H1 (cell line): ENCODE measurements around the gene RBM42. TPM values are rescaled to one million over a fixed set of nuclear protein-coding genes. Genes with fewer than 3 reads are reported as not detected.

Experiments used
- CTCF ChIA-PET: fragments of 300-600 bp; sonication (Branson Sonifier 250); formaldehyde crosslinking; loops from one replicate; lab custom pipeline; 2021; ENCODE audit not compliant: partially characterized antibody; lab: Charles Lee
- POLR2A ChIA-PET: fragments of 300-600 bp; sonication (Branson Sonifier 250); formaldehyde crosslinking; loops from one replicate; lab custom pipeline; 2021; ENCODE audit warnings: inconsistent platforms; ENCODE audit not compliant: partially characterized antibody; lab: Charles Lee
- DNase-seq, 2 experiments: peaks; one replicate each; pipeline versions ENCODE4 v3.0.0 to v3.0.0-alpha.2; 2010 to 2022; ENCODE audit warnings: low spot score in 2 of 2, low read depth in 1 of 2, mixed read lengths in 1 of 2
- FAIRE-seq: peaks from 2 replicates; lab custom pipeline; 2011; peaks lifted over from hg19 to GRCh38; lab: Jason Lieb, UNC
- H2AFZ ChIP-seq: 2 replicates; pipeline ENCODE4 v1.8.1; 2012; ENCODE audit warnings: low read length, inconsistent platforms
- H2AK5ac ChIP-seq: 2 replicates; pipeline ENCODE4 v1.6.1; 2013; ENCODE audit warnings: low read depth, low read length
- H2BK120ac ChIP-seq: replicated peaks from 2 replicates; pipeline ENCODE3; 2013; ENCODE audit warnings: low read depth, low read length, inconsistent platforms
- H2BK12ac ChIP-seq: 2 replicates; pipeline ENCODE4 v1.6.1; 2013; ENCODE audit warnings: low read depth, low read length
- H2BK15ac ChIP-seq: 2 replicates; pipeline ENCODE4 v1.6.1; 2013; ENCODE audit warnings: low read length
- H2BK20ac ChIP-seq: 2 replicates; pipeline ENCODE4 v1.6.1; 2013; ENCODE audit warnings: low read length
- H2BK5ac ChIP-seq: 2 replicates; pipeline ENCODE4 v1.6.1; 2013; ENCODE audit warnings: low read depth, low read length
- H3K14ac ChIP-seq: 2 replicates; pipeline ENCODE4 v1.6.1; 2013; ENCODE audit warnings: inconsistent platforms; ENCODE audit not compliant: insufficient read length
- H3K18ac ChIP-seq: 2 replicates; pipeline ENCODE4 v1.6.1; 2013; ENCODE audit warnings: low read length; ENCODE audit errors: extremely low read depth
- H3K23ac ChIP-seq: 2 replicates; pipeline ENCODE4 v1.6.1; 2013; ENCODE audit warnings: inconsistent platforms; ENCODE audit not compliant: insufficient read length
- H3K23me2 ChIP-seq: 2 replicates; pipeline ENCODE4 v1.6.1; 2013; ENCODE audit warnings: low read depth, low read length
- H3K27ac ChIP-seq: 2 replicates; pipeline ENCODE4 v1.6.1; 2011; ENCODE audit warnings: low read depth, low read length, inconsistent platforms
- H3K27me3 ChIP-seq, 4 experiments: replicated peaks in 1 of 4; 1 replicate in 1 of 4; 2 replicates in 3 of 4; pipeline versions ENCODE4 v1.6.1 to v1.8.1; 2011 to 2013; ENCODE audit warnings: low read length in 3 of 4, mild to moderate bottlenecking in 3 of 4, inconsistent platforms in 2 of 4, mixed read lengths in 2 of 4, moderate library complexity in 1 of 4; ENCODE audit not compliant: control insufficient read depth in 3 of 4, insufficient read depth in 3 of 4; ENCODE audit errors: extremely low read depth in 1 of 4
- H3K36me3 ChIP-seq, 4 experiments: 2 replicates each; pipeline versions ENCODE4 v1.6.1 to v1.8.1; 2011 to 2013; ENCODE audit warnings: mild to moderate bottlenecking in 4 of 4, low read length in 3 of 4, moderate library complexity in 2 of 4, control low read depth in 1 of 4, inconsistent platforms in 1 of 4; ENCODE audit not compliant: insufficient read depth in 4 of 4, control insufficient read depth in 2 of 4
- H3K4ac ChIP-seq: replicated peaks from 2 replicates; pipeline ENCODE3; 2013; ENCODE audit warnings: low read length, low read depth, mixed read lengths, inconsistent platforms; ENCODE audit not compliant: insufficient read length
- H3K4me1 ChIP-seq, 4 experiments: replicated peaks in 1 of 4; 1 replicate in 1 of 4; 2 replicates in 3 of 4; pipeline versions ENCODE4 v1.6.1 to v1.8.1; 2011 to 2013; ENCODE audit warnings: low read length in 3 of 4, inconsistent platforms in 2 of 4, mixed read lengths in 1 of 4; ENCODE audit not compliant: insufficient read depth in 4 of 4, control insufficient read depth in 3 of 4
- H3K4me2 ChIP-seq, 2 experiments: 2 replicates each; pipeline versions ENCODE4 v1.6.1 to v1.8.1; 2011 to 2013; ENCODE audit warnings: low read depth in 2 of 2, low read length in 2 of 2, control low read depth in 1 of 2, inconsistent platforms in 1 of 2, mild to moderate bottlenecking in 1 of 2; ENCODE audit not compliant: insufficient read depth in 1 of 2
- H3K4me3 ChIP-seq, 4 experiments: fragments of 200-600, 300-600 bp in 1 of 4; sonication (generic), shearing (Covaris generic), sonication (Bioruptor Twin) in 1 of 4; 2 replicates each; pipeline versions ENCODE4 v1.5.1 to v1.8.1; 2011 to 2016; ENCODE audit warnings: low read length in 4 of 4, low read depth in 3 of 4, control low read depth in 2 of 4, inconsistent platforms in 2 of 4, mild to moderate bottlenecking in 2 of 4, mixed read lengths in 1 of 4, moderate library complexity in 1 of 4; ENCODE audit not compliant: insufficient read depth in 2 of 4; ENCODE audit errors: extremely low read depth in 1 of 4
- H3K56ac ChIP-seq: replicated peaks from 2 replicates; pipeline ENCODE3; 2013; ENCODE audit warnings: low read depth, mild to moderate bottlenecking, mixed read lengths, low read length, inconsistent platforms; ENCODE audit not compliant: insufficient read length
- H3K79me1 ChIP-seq: 2 replicates; pipeline ENCODE4 v1.6.1; 2013; ENCODE audit warnings: low read depth, low read length, control low read depth
- H3K79me2 ChIP-seq, 2 experiments: 2 replicates each; pipeline versions ENCODE4 v1.6.1 to v1.8.1; 2012 to 2013; ENCODE audit warnings: low read length in 2 of 2, mild to moderate bottlenecking in 2 of 2, inconsistent platforms in 1 of 2; ENCODE audit not compliant: insufficient read depth in 2 of 2, control insufficient read depth in 1 of 2
- H3K9ac ChIP-seq, 4 experiments: replicated peaks in 1 of 4; 1 replicate in 1 of 4; 2 replicates in 3 of 4; pipeline versions ENCODE4 v1.6.1 to v1.8.1; 2011 to 2013; ENCODE audit warnings: low read depth in 3 of 4, low read length in 3 of 4, control low read depth in 2 of 4, mild to moderate bottlenecking in 2 of 4, moderate library complexity in 2 of 4, inconsistent platforms in 1 of 4; ENCODE audit errors: extremely low read depth in 1 of 4
- H3K9me3 ChIP-seq, 2 experiments: 2 replicates each; pipeline versions ENCODE4 v1.6.1 to v1.8.1; 2012 to 2013; ENCODE audit warnings: mild to moderate bottlenecking in 2 of 2, moderate library complexity in 2 of 2, control low read depth in 1 of 2, inconsistent platforms in 1 of 2, low read depth in 1 of 2, low read length in 1 of 2, mixed read lengths in 1 of 2; ENCODE audit not compliant: insufficient read depth in 2 of 2
- H4K20me1 ChIP-seq, 2 experiments: replicated peaks in 1 of 2; 2 replicates each; pipeline versions ENCODE3 to v1.8.1; 2011 to 2013; ENCODE audit warnings: inconsistent platforms in 2 of 2, low read length in 2 of 2, mild to moderate bottlenecking in 1 of 2; ENCODE audit not compliant: insufficient read depth in 2 of 2, control insufficient read depth in 1 of 2
- H4K5ac ChIP-seq: 2 replicates; pipeline ENCODE4 v1.6.1; 2013; ENCODE audit warnings: low read length, low read depth, mixed read lengths, inconsistent platforms; ENCODE audit not compliant: insufficient read length
- H4K8ac ChIP-seq: 2 replicates; pipeline ENCODE4 v1.8.0; 2013; ENCODE audit warnings: mild to moderate bottlenecking, moderate library complexity, low read length, inconsistent platforms; ENCODE audit not compliant: insufficient read depth; ENCODE audit errors: extremely low read depth
- H4K91ac ChIP-seq: replicated peaks from 2 replicates; pipeline ENCODE3; 2013; ENCODE audit warnings: low read length, mixed read lengths, inconsistent platforms; ENCODE audit not compliant: insufficient read length
- GABPA ChIP-seq: IDR thresholded peaks from 2 replicates; pipeline ENCODE4 v1.6.1; 2011; ENCODE audit warnings: mild to moderate bottlenecking, low read length, moderate library complexity, borderline replicate concordance; ENCODE audit not compliant: insufficient read depth
- GTF2F1 ChIP-seq: IDR thresholded peaks from 2 replicates; pipeline ENCODE4 v1.6.1; 2012; ENCODE audit warnings: low read depth, low read length, improper control_type of control experiment, borderline replicate concordance
- KDM1A ChIP-seq: fragments of 200-600, 300-600 bp; sonication (generic); IDR thresholded peaks from 2 replicates; pipeline ENCODE4 v1.7.1; 2016; ENCODE audit warnings: mild to moderate bottlenecking, low read length, borderline replicate concordance
- RAD21 ChIP-seq, 2 experiments: IDR thresholded peaks in 1 of 2; conservative IDR thresholded peaks in 1 of 2; 2 replicates each; pipeline ENCODE4 v1.6.1; 2011; ENCODE audit warnings: low read depth in 2 of 2, low read length in 2 of 2, improper control_type of control experiment in 1 of 2, inconsistent platforms in 1 of 2, mild to moderate bottlenecking in 1 of 2, moderate library complexity in 1 of 2
- RBBP5 ChIP-seq: IDR thresholded peaks from 2 replicates; pipeline ENCODE4 v1.7.1; 2012; ENCODE audit warnings: low read depth, mild to moderate bottlenecking, inconsistent platforms, low read length, moderate library complexity, borderline replicate concordance
- SIRT6 ChIP-seq: IDR thresholded peaks from one replicate; pipeline ENCODE4 v1.7.1; 2012; ENCODE audit warnings: low read length, inconsistent platforms
- SP2 ChIP-seq: IDR thresholded peaks from 2 replicates; pipeline ENCODE4 v1.6.1; 2012; ENCODE audit warnings: mild to moderate bottlenecking, low read length, inconsistent platforms
- TAF1 ChIP-seq: IDR thresholded peaks from 2 replicates; pipeline ENCODE4 v1.6.1; 2011; ENCODE audit warnings: mild to moderate bottlenecking, low read depth, low read length
- WGBS, 2 experiments: shearing (Covaris generic) in 1 of 2; methylation state at CpG; one replicate each; pipeline versions ENCODE4 v1.1.6 to v1.1.7; 2013 to 2015; ENCODE audit warnings: low lambda C conversion rate in 2 of 2, mixed read lengths in 2 of 2, inconsistent platforms in 1 of 2, low coverage in 1 of 2, missing lambda C conversion rate in 1 of 2; ENCODE audit not compliant: insufficient replicate concordance in 2 of 2, insufficient coverage in 1 of 2, insufficient read length in 1 of 2; ENCODE audit errors: extremely low coverage in 1 of 2, missing lambda C conversion rate in 1 of 2; 5-methylcytosine and 5-hydroxymethylcytosine counted together
- polyA plus RNA-seq, 7 experiments: library from polyadenylated mRNA; depleted of rRNA in 3 of 7; stranded (reverse) in 5 of 7; unstranded in 2 of 7; fragments of >200 nt in 5 of 7; fragments of 200-250 nt in 2 of 7; gene quantifications; 1 replicate in 5 of 7; 2 replicates in 1 of 7; 4 replicates in 1 of 7; pipeline versions ENCODE4 v1.2.1 to v1.2.3, GENCODE V29; 2011 to 2013; ENCODE audit warnings: missing spikeins in 2 of 7, mixed read lengths in 2 of 7
- total RNA-seq: library from RNA; stranded (reverse); fragmentation: NEBNext Ultra II Directional; extraction: Animal tissue kit (Norgen Biotek cat#: 25700); gene quantifications from 2 replicates; pipeline ENCODE4 v1.2.1, GENCODE V29; 2021

RBM42 gene
- total and polyA plus RNA-seq, 2 of the 8 experiments (the other 6 are each of a cell fraction or from before 2014, with no cell fraction given) = 59.8 to 80.8 TPM

DNA sequence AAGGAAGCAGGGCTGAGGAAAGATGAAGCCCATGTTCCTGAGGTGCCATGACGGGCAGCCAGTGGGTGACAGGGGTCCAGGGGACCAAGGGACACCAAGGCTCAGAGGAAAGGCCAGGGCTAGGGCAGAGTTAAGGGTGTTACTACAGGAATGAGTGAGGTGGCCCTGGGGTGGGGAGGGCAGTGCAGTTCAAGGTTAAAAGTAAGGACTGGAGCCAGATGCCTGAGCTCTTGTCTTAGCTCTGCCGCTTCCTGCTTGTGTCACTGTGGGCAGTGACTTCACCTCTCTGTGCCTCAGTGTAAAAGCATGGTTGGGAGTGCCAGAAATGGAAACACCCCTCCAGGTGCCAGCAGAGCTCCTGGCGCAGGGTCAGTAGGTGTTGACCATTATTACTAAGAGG lies 7.8 kb downstream of the RBM42 start:
- no peak overlapping the region for H2BK15ac ChIP-seq
- no peak overlapping the region for H3K4me2 ChIP-seq
- no peak overlapping the region for H4K91ac ChIP-seq
- H2BK5ac ChIP-seq = no peak overlapping the region
- no peaks in the 10 kb centered on the region for H3K27me3 ChIP-seq
- H2BK12ac ChIP-seq = no peak overlapping the region
- peaks cover 4 to 12% (median 7%) of the 10 kb centered on the region in 4 experiments for H3K4me1 ChIP-seq
- H4K8ac ChIP-seq = no peak overlapping the region
- H3K9ac ChIP-seq = no peak overlapping the region
- no peak for FAIRE-seq
- no peak overlapping the region for H4K5ac ChIP-seq
- H3K79me2 ChIP-seq = no peaks in the 10 kb centered on the region
- peaks cover 0 to 6% of the 10 kb centered on the region in 2 experiments for H4K20me1 ChIP-seq
- ChIA-PET CTCF (interaction anchor here (1.6 to 4.8 kb wide), 3 partner anchors 44 to 104 kb away, joined by 3 to 20 read pairs (median 5); no protein-coding TSS in a partner anchor), POLR2A (interaction anchor here (0.8 to 2.4 kb wide), 2 partner anchors 12 to 15 kb away, joined by 3 to 17 read pairs; partner anchors contain the start of gene COX6B1)
- WGBS, 2 experiments = 90% methylated on average over 3 of the region's 3 CpGs; no CpG with 5 or more reads in 1 of the 2 experiments
- no peak overlapping the region for H2AK5ac ChIP-seq
- H3K23me2 ChIP-seq = peaks cover 4% of the 10 kb centered on the region; the same call in 1 of the 2 replicates
- DNase-seq = no peak
- no peak overlapping the region for H3K4ac ChIP-seq
- no peak overlapping the region for H2BK120ac ChIP-seq
- H3K4me3 ChIP-seq = no peak overlapping the region
- TF ChIP-seq KDM1A (no peak), TAF1 (no peak), SIRT6 (no peak), RBBP5 (no peak), RAD21 (IDR thresholded peaks at IDR 0.05 in 1 of 2, conservative IDR thresholded peaks at IDR 0.05 in 1 of 2; ENCODE audit: low read depth in 2 of 2, low read length in 2 of 2) (no peak), SP2 (no peak), GTF2F1 (no peak), GABPA (no peak)
- no peak overlapping the region for H2BK20ac ChIP-seq
- no peaks in the 10 kb centered on the region for H3K9me3 ChIP-seq
- no peak overlapping the region for H3K27ac ChIP-seq
- no peak overlapping the region for H3K18ac ChIP-seq
- H2AFZ ChIP-seq = no peak overlapping the region
- H3K14ac ChIP-seq = no peak overlapping the region
- peaks cover 12 to 40% (median 22%) of the 10 kb centered on the region in 4 experiments; a peak in 7 of 8 replicates for H3K36me3 ChIP-seq
- H3K56ac ChIP-seq = no peak overlapping the region
- H3K79me1 ChIP-seq = no peaks in the 10 kb centered on the region
- no peak overlapping the region for H3K23ac ChIP-seq
